ENCODE results near the gene GADD45G. TPM values are rescaled to one million over a fixed set of nuclear protein-coding genes. Genes with fewer than 3 reads are reported as not detected.

GADD45G gene
- polyA plus RNA-seq, 2 donors: 13.5 to 19.8 TPM

DNA sequence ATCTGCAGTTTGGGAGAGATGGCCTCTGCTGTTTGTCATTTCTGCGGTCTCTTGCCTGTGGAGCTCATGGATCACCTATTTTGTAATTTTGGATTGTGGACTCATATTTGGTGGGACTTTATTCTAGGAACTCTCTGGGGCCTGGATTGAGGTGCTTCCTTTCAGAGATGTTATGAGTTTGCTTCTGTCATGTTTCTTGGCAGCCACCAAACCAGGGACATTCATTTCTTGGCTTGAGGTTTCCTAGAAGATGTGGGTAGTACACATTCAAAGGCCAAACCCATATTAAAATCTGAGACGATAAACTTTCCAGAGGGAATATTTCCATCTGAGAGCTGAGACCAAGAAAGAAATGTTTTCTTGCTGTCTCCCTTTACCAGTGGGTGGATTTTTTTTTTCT, 37.2 kb upstream of the GADD45G start:
- no peak overlapping the region for H3K4me3 ChIP-seq (ENCODE audit: low read depth in 1 of 2, low read length in 2 of 2)
- H3K36me3 ChIP-seq (ENCODE audit: control insufficient read depth in 2 of 2, insufficient read depth in 2 of 2, low read length in 1 of 2): no peaks in the 10 kb centered on the region
- H3K27me3 ChIP-seq (ENCODE audit: control insufficient read depth in 1 of 2, insufficient read depth in 2 of 2, low read length in 2 of 2): no peaks in the 10 kb centered on the region
- H3K9me3 ChIP-seq (ENCODE audit: control insufficient read depth in 2 of 2, insufficient read depth in 1 of 2, low read depth in 1 of 2, low read length in 1 of 2): no peaks in the 10 kb centered on the region
- H3K27ac ChIP-seq (ENCODE audit: low read depth in 2 of 2, low read length in 1 of 2): no peak overlapping the region
- no peaks in the 10 kb centered on the region for H3K4me1 ChIP-seq (ENCODE audit: control insufficient read depth in 2 of 2, insufficient read depth in 2 of 2, low read length in 1 of 2)
- 95 to 98% methylated on average over 2 of the region's 2 CpGs for WGBS, 2 donors

DNA sequence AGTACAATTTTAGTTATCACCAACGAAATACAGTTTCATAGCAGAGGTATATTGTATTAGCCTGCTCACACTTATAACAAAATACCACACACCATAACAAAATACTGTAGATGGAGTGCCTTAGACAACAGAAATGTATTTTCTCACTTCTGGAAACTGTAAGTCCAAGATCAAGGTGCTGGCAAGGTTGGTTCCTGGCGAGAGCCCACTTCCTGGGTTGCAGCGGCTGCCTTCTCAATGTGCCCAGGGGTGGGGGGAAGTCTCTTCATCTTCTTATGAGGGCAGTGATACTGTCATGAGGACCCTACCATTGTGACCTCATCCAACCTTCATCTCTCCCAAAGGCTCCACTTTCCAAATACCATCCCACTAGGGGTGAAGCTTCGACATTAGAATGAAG, 30.5 kb upstream of the GADD45G start:
- no peaks in the 10 kb centered on the region for H3K27me3 ChIP-seq (ENCODE audit: control insufficient read depth in 1 of 2, insufficient read depth in 2 of 2, low read length in 2 of 2)
- H3K4me3 ChIP-seq (ENCODE audit: low read depth in 1 of 2, low read length in 2 of 2): no peak overlapping the region
- H3K27ac ChIP-seq (ENCODE audit: low read depth in 2 of 2, low read length in 1 of 2): no peak overlapping the region
- H3K36me3 ChIP-seq (ENCODE audit: control insufficient read depth in 2 of 2, insufficient read depth in 2 of 2, low read length in 1 of 2): no peaks in the 10 kb centered on the region
- 54 to 57% methylated on average over 4 of the region's 4 CpGs for WGBS, 2 donors
- no peaks in the 10 kb centered on the region for H3K4me1 ChIP-seq (ENCODE audit: control insufficient read depth in 2 of 2, insufficient read depth in 2 of 2, low read length in 1 of 2)
- H3K9me3 ChIP-seq (ENCODE audit: control insufficient read depth in 2 of 2, insufficient read depth in 1 of 2, low read depth in 1 of 2, low read length in 1 of 2): no peaks in the 10 kb centered on the region

DNA sequence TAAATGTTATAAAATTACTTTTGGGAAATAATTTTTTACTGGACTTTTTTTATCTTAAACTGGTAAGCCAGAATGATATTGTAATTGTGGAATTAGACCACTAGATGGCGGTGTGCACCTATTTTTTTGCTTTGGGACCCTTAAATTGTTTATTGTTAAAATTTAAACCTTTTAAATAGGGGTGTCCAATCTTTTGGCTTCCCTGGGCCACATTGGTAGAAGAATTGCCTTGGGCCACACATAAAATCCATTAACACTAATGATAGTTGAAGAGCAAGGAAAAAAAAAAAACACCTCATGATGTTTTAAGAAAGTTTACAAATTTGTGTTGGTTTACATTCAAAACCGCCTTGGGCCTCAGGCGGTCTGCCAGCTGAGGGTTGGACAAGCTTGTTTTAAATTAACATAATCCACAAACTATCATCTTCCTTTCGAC, 28.4 kb upstream of the GADD45G start:
- H3K27ac ChIP-seq (ENCODE audit: low read depth in 2 of 2, low read length in 1 of 2): no peak overlapping the region
- WGBS, 2 donors: 16 to 19% methylated on average over 4 of the region's 4 CpGs
- H3K27me3 ChIP-seq (ENCODE audit: control insufficient read depth in 1 of 2, insufficient read depth in 2 of 2, low read length in 2 of 2): no peaks in the 10 kb centered on the region

DNA sequence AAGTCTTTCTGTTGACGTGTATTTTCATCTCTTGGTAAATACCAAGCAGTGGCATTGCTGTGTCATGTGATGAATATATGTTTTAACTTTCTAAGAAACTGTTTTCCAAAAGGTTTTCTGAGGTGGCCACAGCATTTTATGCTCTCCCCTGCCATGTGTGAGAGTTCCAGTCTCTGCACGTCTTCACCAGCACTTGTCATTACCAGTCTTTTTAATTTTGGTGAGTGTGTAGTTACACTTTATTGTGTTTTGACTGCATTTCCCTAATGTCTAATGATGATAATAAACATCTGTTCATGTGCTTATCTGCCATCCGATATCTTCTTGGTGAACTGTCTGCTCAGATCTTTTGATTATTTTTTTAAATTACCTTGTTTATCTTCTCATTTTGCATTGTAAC, 27.4 kb upstream of the GADD45G start:
- Histone ChIP-seq H3K36me3 (ENCODE audit: control insufficient read depth in 2 of 2, insufficient read depth in 2 of 2, low read length in 1 of 2) (no peaks in the 10 kb centered on the region), H3K27me3 (ENCODE audit: control insufficient read depth in 1 of 2, insufficient read depth in 2 of 2, low read length in 2 of 2) (no peaks in the 10 kb centered on the region), H3K27ac (ENCODE audit: low read depth in 2 of 2, low read length in 1 of 2) (no peak overlapping the region), H3K4me3 (ENCODE audit: low read depth in 1 of 2, low read length in 2 of 2) (no peak overlapping the region), H3K4me1 (ENCODE audit: control insufficient read depth in 2 of 2, insufficient read depth in 2 of 2, low read length in 1 of 2) (no peaks in the 10 kb centered on the region), H3K9me3 (ENCODE audit: control insufficient read depth in 2 of 2, insufficient read depth in 1 of 2, low read depth in 1 of 2, low read length in 1 of 2) (no peaks in the 10 kb centered on the region)
- 81 to 84% methylated on average over 3 of the region's 3 CpGs for WGBS, 2 donors

More for the DNA sequence above, 28.4 kb upstream of the GADD45G start:
- H3K4me3 ChIP-seq (ENCODE audit: low read depth in 1 of 2, low read length in 2 of 2): no peak overlapping the region
- H3K36me3 ChIP-seq (ENCODE audit: control insufficient read depth in 2 of 2, insufficient read depth in 2 of 2, low read length in 1 of 2): no peaks in the 10 kb centered on the region
- H3K9me3 ChIP-seq (ENCODE audit: control insufficient read depth in 2 of 2, insufficient read depth in 1 of 2, low read depth in 1 of 2, low read length in 1 of 2): no peaks in the 10 kb centered on the region
- H3K4me1 ChIP-seq (ENCODE audit: control insufficient read depth in 2 of 2, insufficient read depth in 2 of 2, low read length in 1 of 2): no peaks in the 10 kb centered on the region

DNA sequence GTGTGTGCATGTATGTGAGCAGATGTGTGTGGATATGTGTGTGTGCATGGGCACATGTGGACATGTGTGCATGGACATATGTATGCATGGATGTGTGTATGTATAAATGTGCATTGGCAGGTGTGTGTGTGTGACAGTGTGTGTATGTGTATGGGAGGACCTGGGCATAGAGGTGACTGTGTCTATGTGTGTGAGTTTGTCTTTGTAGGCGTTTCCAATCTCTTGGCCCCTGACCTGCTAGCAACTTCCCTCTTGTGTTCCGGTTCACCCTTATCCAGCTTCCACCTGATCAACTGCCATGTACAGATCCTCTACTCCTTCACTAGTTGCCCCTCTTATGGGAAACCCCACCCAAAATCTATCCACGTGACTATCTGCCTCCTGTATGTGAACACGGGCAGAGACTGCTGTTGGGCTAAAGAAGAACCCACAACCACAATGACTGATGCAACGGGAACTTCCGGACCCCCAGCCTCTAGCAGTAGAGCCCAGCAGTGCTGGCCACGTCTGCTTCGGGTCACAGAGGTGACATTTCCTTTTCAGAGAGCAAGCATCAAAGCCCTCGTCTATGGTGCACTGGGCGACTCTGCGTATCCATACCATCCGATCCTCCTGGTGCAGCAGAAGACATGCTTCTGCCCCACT, 24.9 kb upstream of the GADD45G start:
- H3K9me3 ChIP-seq (ENCODE audit: control insufficient read depth in 2 of 2, insufficient read depth in 1 of 2, low read depth in 1 of 2, low read length in 1 of 2): no peaks in the 10 kb centered on the region
- H3K36me3 ChIP-seq (ENCODE audit: control insufficient read depth in 2 of 2, insufficient read depth in 2 of 2, low read length in 1 of 2): no peaks in the 10 kb centered on the region
- peaks cover 0 to 3% of the 10 kb centered on the region in 2 donors for H3K27me3 ChIP-seq (ENCODE audit: control insufficient read depth in 1 of 2, insufficient read depth in 2 of 2, low read length in 2 of 2)
- no peak overlapping the region for H3K4me3 ChIP-seq (ENCODE audit: low read depth in 1 of 2, low read length in 2 of 2)
- H3K4me1 ChIP-seq (ENCODE audit: control insufficient read depth in 2 of 2, insufficient read depth in 2 of 2, low read length in 1 of 2): no peaks in the 10 kb centered on the region
- no peak overlapping the region for H3K27ac ChIP-seq (ENCODE audit: low read depth in 2 of 2, low read length in 1 of 2)
- WGBS, 2 donors: 82 to 83% methylated on average over 12 of the region's 12 CpGs

DNA sequence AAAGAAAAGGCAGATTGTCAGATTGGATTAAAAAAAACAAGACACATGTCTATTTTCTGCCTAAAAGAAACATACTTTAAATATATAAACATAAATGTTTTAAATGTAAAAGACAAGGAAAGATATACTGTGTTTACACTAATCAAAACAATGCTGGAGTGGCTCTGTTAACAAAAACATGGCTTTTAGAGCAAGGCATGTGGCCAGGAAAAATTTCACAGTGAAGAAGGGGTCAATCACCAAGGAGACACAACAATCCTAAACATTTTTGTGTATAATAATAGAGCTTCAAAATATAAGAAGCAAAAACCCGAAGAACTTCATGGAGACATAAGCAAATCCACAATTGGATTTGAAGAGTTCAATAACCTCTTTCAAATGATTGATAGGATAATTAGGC, 18.5 kb upstream of the GADD45G start:
- 61 to 84% methylated on average over 1 of the region's 1 CpG for WGBS, 2 donors
- H3K4me1 ChIP-seq (ENCODE audit: control insufficient read depth in 2 of 2, insufficient read depth in 2 of 2, low read length in 1 of 2): no peaks in the 10 kb centered on the region
- H3K36me3 ChIP-seq (ENCODE audit: control insufficient read depth in 2 of 2, insufficient read depth in 2 of 2, low read length in 1 of 2): no peaks in the 10 kb centered on the region
- peaks cover 0 to 3% of the 10 kb centered on the region in 2 donors for H3K27me3 ChIP-seq (ENCODE audit: control insufficient read depth in 1 of 2, insufficient read depth in 2 of 2, low read length in 2 of 2)
- no peak overlapping the region for H3K27ac ChIP-seq (ENCODE audit: low read depth in 2 of 2, low read length in 1 of 2)
- no peaks in the 10 kb centered on the region for H3K9me3 ChIP-seq (ENCODE audit: control insufficient read depth in 2 of 2, insufficient read depth in 1 of 2, low read depth in 1 of 2, low read length in 1 of 2)
- H3K4me3 ChIP-seq (ENCODE audit: low read depth in 1 of 2, low read length in 2 of 2): no peak overlapping the region

DNA sequence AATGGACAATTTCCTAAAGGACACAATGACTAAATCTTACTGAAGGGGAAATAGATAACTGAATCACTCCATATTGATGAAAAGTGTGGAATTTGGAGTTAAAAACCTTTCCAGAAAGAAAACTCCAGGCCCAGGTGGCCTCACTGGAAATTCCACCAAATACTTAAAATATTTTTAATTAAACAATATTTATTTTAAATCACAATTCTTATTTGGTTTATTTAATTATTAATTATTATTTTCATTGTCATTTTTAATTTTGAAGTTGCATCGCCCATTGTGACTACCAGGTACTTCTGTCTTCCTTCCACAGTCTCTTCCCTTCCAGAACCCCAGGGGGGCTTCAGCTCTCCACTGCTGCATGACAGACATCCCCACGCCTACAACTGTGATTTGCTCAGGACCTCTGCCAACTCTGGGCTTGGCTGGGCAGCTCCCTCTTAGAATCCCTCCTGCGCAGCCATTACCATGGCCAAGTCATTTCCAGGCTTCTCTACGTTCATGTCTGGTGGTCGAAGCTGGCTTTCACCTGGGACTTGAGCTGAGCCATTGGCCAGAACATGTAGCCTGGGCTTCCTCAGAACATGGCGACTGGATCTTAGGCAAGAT, 16.4 kb upstream of the GADD45G start:
- no peak overlapping the region for H3K4me3 ChIP-seq (ENCODE audit: low read depth in 1 of 2, low read length in 2 of 2)
- H3K27ac ChIP-seq (ENCODE audit: low read depth in 2 of 2, low read length in 1 of 2): no peak overlapping the region
- WGBS, 2 donors: 83 to 84% methylated on average over 6 of the region's 6 CpGs
- H3K27me3 ChIP-seq (ENCODE audit: control insufficient read depth in 1 of 2, insufficient read depth in 2 of 2, low read length in 2 of 2): no peaks in the 10 kb centered on the region
- H3K36me3 ChIP-seq (ENCODE audit: control insufficient read depth in 2 of 2, insufficient read depth in 2 of 2, low read length in 1 of 2): no peaks in the 10 kb centered on the region
- no peaks in the 10 kb centered on the region for H3K4me1 ChIP-seq (ENCODE audit: control insufficient read depth in 2 of 2, insufficient read depth in 2 of 2, low read length in 1 of 2)
- no peaks in the 10 kb centered on the region for H3K9me3 ChIP-seq (ENCODE audit: control insufficient read depth in 2 of 2, insufficient read depth in 1 of 2, low read depth in 1 of 2, low read length in 1 of 2)

DNA sequence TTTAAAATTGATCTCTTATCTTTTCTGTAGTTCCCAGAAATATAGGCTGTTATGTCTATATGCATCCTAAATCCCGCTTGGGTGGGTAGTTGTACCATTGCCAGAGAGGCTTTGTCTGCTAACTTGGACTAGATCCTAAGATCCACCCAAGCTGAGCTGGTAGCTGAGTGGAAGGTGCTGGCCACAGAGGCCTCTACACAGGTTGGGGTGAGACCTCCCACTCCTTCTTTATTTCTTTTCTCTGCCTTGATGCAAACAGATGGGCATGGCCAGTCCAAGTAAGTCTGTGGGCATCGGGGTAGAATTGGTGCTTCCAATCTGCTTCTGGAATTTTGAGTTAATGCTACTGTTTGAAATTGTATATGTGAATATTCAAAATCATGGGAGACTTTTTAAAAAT, 14.4 kb upstream of the GADD45G start:
- WGBS, 2 donors: 86 to 87% methylated on average over 2 of the region's 2 CpGs

DNA sequence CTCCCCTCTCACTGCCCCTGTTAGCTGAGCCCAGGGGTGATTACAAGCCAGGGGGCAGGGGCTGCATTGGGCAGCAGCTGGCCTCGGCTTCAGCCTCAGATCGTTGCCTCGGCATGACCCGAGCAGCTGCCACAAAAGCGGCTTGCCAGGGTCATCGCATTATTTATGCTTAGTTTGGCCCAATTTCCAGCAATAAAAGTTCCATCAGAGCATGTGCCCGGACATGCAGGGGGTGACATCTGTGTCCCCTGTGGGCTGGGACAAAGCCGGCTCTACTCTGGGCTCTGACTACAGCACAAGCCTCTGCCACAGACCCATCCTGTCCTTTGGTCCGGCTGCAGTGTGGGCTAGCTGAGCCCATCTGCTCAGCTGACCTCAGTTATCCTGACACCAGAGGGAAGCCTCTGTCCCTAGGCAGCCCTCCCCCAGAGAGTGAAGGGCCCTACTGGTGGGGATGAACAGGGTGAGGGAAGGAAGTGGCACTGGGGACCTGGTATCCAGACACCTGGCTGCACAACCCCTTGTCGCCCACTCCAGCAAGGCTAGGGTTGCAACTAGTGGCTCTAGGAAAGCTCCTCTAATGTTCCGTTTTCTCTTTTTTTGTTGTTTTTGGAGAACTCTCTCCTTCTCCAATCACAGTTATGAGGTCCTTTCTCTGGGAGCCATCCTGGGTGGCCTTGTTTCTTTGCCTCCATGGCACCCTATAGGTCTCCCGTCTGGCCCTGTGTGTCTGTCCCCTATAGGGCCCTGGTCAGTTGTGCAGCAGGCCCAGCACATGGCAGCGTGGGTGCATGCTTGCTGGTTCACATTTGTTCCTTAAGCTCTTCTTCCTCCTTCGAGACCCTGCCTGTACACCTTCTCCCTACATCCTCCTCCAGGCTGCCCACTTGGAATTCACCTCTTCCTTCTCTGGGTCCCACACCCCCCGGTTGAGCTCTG, 13.3 kb upstream of the GADD45G start:
- H3K4me3 ChIP-seq (ENCODE audit: low read depth in 1 of 2, low read length in 2 of 2): no peak overlapping the region
- H3K27me3 ChIP-seq (ENCODE audit: control insufficient read depth in 1 of 2, insufficient read depth in 2 of 2, low read length in 2 of 2): no peaks in the 10 kb centered on the region
- WGBS, 2 donors: 81 to 90% methylated on average over 15 of the region's 15 CpGs

More for the DNA sequence above, 14.4 kb upstream of the GADD45G start:
- Histone ChIP-seq H3K36me3 (ENCODE audit: control insufficient read depth in 2 of 2, insufficient read depth in 2 of 2, low read length in 1 of 2) (no peaks in the 10 kb centered on the region), H3K4me3 (ENCODE audit: low read depth in 1 of 2, low read length in 2 of 2) (no peak overlapping the region), H3K27ac (ENCODE audit: low read depth in 2 of 2, low read length in 1 of 2) (no peak overlapping the region), H3K27me3 (ENCODE audit: control insufficient read depth in 1 of 2, insufficient read depth in 2 of 2, low read length in 2 of 2) (no peaks in the 10 kb centered on the region), H3K4me1 (ENCODE audit: control insufficient read depth in 2 of 2, insufficient read depth in 2 of 2, low read length in 1 of 2) (no peaks in the 10 kb centered on the region), H3K9me3 (ENCODE audit: control insufficient read depth in 2 of 2, insufficient read depth in 1 of 2, low read depth in 1 of 2, low read length in 1 of 2) (no peaks in the 10 kb centered on the region)

More for the DNA sequence above, 13.3 kb upstream of the GADD45G start:
- Histone ChIP-seq H3K36me3 (ENCODE audit: control insufficient read depth in 2 of 2, insufficient read depth in 2 of 2, low read length in 1 of 2) (no peaks in the 10 kb centered on the region), H3K9me3 (ENCODE audit: control insufficient read depth in 2 of 2, insufficient read depth in 1 of 2, low read depth in 1 of 2, low read length in 1 of 2) (no peaks in the 10 kb centered on the region), H3K4me1 (ENCODE audit: control insufficient read depth in 2 of 2, insufficient read depth in 2 of 2, low read length in 1 of 2) (no peaks in the 10 kb centered on the region), H3K27ac (ENCODE audit: low read depth in 2 of 2, low read length in 1 of 2) (no peak overlapping the region)
